Activated CD4-positive, alpha-beta T cell treated with anti-CD3 and anti-CD28 coated beads for 48 hours (primary cell): ENCODE measurements around the gene PIEZO1.
A peak's percentile ranks its signal among the peaks of the same experiment; 100 is the strongest.
"Not testable (repeated sequence)": the region's sequence is repeated elsewhere in the genome, so short reads cannot be mapped to it uniquely, and the experiment has no call there.

Experiments
- DNase-seq: peaks from one replicate; pipeline ENCODE4 v3.0.0-alpha.2; 2020

The PIEZO1 gene

GRCh38 chr16:88803264-88803987, 18.4 kb upstream of the PIEZO1 start, which contains the start of gene CDT1:
TSS of gene CDT1 (plus strand) at chr16:88803789. CDS start at chr16:88803832, 43 bp downstream.
- DNase-seq, result peak; percentile 88

GRCh38 chr16:88800277-88800592, 15.2 kb upstream of the PIEZO1 start:
- no peak for DNase-seq

DNA sequence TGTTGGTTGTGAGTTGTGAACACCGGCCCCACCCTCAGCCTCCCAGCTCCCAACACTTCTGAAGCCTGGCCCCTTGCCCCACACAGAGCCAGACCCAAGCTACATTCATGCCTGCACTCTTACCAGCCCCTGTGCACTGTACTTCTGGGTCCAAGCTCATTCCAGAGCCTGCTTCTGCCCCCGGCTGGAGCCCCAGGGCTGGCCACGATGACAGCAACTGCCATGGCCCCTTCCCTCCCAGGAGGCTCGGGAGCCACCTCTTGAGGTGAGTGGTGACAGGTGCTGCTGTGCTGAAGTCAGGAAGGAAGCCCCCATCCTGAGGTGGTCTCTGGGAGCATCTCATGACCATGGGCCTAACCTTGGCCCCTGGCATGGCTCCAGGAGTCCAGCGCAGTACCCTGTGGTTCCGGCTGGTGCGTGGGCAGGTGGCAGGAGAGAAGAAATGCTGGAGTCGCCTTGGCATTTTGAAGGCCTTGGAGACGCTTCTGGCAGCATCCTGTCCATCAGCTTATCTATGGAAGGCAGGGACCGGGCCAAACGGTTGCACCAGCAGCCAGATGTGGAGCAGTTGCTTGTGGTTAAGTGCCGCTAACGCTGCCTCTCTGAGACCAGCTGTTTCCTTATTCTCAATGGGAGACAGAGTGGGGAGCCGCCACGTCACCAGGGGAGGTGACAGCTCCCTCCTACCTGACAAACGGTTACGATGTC, 14.7 kb upstream of the PIEZO1 start:
- DNase-seq, result peak; percentile 46

DNA sequence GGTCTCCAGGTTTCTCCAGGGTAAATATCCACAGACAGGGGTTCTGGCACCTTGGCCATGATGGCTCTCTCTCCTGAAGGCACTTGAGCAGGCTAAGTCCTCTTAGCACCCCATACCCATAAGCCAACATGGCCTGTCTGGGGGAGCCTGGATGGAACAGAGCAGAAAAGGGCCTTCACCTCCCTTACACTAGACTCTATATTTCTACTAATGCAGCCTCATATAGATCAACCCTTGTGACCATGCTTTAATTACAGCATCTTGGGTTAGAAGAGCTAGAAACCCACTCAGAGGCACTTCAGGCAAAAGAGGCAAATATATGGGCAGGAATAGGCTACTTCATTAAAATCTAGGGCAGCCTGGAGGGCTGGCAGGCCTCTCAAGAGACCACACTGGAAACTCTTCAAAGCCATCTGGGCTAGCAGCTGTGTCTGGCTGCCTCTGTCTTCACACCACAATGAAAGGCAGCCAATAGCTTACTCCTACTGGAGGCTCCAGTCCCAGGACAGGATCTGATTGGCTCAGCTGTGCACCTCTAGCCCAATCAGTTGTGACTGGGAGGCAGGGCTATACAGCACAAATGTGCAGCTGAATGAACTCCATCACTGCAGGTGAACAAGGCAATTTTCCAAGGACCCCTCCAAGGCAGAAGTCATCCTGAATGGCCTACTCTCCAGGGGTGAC, 13.9 kb upstream of the PIEZO1 start:
- no peak for DNase-seq

GRCh38 chr16:88798073-88798472, 13.1 kb upstream of the PIEZO1 start:
- DNase-seq, result no peak

DNA sequence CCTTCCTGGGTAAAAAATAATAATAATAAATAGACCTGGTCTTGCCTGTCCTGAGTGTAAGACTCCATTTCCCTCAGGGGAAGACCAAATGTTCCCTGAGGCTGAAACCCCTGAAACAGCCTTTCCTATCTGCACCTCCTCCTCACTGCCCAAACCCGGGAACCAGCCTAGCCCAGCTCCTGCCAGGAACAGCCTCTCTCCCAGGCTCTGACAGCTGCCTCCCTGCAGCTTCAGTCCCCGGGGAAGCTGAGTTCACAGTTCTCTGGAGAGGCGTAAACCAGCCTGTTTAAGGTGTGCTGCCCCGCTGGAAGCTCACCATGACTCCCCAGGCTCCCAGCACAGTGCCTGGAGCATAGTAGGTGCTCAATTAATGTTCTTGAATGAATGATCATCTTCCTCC, 11.3 kb upstream of the PIEZO1 start:
- DNase-seq, result no peak

DNA sequence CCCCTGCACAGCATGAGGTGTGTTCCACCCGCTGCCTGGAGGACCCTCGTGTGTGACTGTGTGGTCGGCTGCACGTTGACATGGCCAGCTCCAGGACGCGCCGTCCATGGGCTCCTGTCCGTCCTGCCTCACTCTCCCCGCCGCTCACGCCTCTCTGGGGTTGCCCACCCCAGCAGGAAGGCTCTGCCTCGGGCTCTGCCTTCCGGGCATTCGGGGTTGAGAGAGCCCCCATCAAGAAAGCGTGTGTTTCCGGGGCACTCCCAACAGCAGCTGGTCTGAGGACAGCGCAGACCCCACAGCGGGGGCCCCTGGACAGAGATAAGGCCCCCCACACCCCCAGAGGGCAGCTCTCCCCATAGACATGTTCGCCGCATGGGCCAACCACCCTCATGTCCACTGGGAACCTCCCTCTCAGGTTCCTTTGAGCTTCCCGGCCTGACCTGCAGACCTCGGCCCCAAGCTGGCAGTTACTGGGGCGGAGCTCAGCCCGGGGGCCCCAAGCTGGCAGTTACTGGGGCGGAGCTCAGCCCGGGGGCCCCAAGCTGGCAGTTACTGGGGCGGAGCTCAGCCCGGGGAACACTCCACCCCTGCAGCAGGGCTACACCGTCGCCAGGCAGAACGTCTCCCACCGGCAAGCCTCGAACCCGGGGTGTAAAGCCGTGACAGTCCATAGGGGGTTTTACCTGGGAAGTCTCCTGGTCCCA, 8.4 kb upstream of the PIEZO1 start:
- DNase-seq, result no peak

DNA sequence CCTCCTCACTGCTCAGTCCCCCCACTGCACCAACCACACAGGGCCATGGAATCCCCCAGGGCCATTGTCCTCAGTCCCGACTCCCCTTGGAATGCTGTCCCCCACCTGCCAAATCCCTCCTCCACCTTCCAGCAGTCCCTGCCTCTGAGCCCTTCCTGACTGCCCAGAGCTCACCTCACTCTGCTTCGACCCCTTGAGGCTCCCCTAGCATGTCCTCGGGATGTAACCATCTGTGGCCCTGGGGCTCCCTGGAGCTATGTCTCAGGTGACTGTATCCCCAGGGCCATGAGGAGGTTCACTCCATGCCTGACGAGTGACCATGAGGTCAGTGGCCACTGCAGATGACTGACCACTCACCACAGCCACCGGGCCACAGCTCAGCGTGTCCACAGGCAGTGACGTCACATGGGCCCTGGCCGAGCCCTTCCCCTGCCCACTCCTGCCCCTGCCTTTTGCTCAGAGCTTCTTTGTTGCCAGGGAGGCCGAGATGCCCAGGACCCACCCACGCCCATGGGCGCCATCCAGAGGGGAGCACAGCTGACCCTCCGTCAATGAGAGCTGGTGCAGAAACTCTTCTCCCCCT, 7.7 kb upstream of the PIEZO1 start:
- no peak for DNase-seq

DNA sequence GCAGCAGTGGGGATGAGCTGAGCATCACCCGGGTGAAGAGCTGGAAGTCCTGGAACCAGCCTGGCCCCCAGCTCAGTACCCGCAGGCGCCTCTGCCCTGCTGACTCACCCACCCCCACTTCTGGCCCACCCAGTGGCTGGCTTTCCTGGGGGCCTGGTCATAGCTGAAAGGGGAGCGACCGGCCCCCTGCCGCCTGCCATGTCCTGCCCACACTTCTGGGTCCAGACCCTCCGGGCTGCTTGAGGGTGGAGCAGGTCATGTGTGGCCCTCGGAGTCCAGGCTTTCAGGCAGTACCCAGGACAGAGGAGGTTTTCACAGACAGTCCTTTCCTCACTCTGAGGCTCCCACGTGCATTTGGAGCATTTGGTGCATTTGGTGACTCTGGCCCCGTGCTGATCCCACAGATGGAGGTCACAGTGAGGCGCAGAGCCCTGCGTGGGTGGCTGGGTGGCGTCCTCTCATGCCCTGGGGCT, 7.1 kb upstream of the PIEZO1 start:
- no peak for DNase-seq

DNA sequence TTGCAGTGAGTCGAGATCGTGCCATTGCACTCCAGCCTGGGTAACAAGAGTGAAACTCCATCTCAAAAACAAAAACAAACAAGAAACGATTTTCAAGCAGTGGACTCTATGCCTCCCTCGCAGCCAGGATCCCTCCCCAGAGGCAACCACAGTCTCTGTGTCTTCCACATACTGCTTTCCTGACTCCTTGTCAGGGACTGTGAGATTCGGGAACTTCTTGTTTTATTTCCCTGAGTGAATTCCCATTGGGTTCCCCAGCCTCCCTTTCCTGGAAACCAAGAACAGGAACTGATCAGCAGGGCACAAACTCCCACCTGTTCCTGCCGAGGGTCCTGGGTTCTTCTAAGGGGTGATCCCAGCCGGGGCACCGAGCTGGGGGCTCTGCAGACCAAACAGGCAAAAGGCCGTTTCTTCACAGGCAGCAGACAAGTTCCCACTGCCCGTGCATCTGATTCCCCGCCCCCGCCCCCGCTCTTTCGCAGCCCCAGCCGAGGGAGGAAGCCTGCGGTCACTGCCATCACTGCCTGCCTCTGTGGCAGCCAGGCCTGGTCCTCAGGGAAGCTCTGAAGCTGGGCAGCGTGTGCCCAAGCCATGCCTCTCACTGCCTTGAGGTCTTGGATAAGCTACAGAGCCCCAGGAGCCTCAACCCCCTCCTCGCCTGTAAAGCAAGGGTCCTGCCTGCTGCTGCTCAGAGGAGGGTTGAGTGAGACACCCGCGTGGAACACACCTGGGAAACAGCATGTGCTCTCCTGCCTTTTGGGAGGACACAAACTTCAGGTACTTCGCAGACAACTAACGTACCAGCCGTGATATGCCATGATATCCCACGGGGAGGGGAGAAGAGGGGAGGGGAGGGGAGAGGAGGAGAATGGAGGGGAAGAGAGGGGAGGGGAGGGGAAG, 5.5 kb upstream of the PIEZO1 start:
- peak; percentile 73 for DNase-seq

DNA sequence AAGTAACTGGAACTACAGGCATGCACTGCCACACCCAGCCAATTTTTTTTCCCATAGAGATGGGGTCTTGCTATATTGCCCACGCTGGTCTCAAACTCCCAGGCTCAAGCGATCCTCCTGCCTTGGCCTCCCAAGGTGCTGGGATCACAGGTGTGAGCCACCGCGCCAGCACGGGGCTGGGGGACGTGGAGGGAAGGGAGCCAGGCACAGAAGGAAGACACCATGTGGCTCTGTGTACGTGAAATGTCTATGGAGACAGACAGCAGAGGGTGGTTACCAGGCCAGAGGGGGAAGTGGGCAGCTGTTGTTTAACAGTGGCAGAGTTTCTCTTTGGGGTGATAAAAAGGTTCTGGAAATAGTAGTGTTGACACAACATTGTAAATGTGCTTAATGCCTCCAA, 4.6 kb upstream of the PIEZO1 start:
- no peak for DNase-seq

DNA sequence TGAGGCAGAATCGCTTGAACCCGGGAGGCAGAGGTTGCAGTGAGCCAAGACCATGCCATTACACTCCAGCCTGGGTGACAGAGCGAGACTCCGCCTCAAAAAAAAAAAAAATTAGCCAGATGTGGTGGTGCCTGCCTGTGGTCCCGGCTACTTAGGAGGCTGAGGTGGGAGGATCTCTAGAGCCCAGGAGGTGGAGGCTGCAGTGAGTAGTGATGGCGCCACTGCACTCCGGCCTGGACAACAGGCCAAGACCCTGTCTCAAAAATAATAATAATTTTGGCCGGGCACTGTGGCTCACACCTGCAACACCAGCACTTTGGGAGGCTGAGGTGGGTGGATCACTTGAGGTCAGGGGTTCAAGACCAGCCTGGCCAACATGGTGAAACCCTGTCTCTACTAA, 3.7 kb upstream of the PIEZO1 start:
- not testable (repeated sequence) for DNase-seq

GRCh38 chr16:88787579-88788314, 2.7 kb upstream of the PIEZO1 start:
- no peak for DNase-seq

- no peak for DNase-seq
Measured at GRCh38 chr16:88784856-88785105, 239 bp downstream of the PIEZO1 start.

DNA sequence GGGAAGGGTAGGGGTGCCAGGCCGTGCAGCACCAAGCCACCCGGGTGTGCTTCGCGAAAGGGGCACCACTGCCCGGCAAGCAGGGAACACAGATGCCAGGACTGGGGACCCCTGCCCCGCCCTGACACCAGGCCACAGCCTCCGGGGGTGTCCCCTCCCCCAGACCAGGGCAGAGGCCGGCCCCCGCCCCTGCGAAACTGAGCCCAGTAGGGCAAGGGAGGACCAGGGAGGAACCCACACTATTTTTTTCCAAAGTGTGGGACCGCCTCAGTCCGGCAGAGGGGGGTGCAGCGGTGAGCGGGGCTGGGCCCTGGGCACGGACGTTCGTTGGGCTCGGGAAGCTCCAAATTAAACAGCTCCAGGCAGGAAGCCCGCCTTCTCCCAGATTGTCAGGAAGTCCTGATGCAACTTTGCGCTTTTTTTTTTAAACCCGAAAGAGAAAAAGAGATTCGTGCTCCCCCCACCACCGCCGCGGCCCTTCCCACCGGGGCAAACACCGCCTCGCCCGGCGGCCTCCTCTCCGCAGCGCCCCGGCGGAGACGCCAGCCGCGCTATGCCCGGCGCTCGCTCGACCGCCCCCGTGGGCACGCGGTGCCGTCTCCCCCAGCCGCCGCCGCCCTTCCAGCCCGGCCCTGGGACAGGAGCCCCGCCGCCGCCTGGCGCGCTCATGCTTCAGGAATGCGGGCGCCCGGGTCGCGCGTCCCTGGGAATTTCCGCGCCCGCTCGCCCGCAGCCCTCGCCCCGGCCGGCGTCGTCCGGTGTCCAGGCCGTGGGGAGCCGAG, 755 bp downstream of the PIEZO1 start:
- peak; percentile 66 for DNase-seq

DNA sequence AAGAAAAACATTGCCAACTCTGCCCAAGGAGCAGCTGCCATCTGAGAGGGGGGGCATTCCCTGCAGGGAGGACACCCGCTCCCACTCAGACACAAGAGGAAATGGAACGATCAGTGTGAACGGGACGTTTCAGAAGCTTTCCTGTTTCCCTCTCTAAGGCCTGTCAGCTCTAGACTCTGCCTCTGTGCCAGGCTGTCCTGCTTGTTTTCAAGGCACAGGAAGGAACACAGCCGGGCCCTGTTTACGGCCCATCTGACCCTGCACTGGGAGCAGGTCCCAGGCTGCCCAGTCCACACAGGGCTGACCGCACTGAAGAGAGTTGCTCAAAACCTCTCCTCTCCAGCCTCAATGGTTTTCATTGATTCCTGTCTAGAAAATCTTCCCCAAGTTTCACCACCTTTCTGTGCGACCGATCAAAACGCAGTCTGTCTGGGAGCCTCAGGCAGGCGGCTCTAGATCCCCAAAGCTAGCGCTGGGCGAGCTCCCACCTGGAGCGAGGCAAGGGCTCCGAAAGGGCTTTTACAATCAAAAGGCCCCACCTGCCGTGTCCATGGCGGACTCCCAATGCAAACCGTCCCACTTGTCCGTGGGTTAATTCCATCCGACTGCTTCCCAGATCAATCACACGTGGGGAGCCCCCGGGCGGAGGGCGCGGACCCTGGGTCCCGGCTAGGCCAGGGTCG, 1.5 kb downstream of the PIEZO1 start:
- DNase-seq, result no peak

GRCh38 chr16:88782454-88783390, 2.3 kb downstream of the PIEZO1 start:
- peak; percentile 90 for DNase-seq

GRCh38 chr16:88781140-88782077, 3.6 kb downstream of the PIEZO1 start:
- DNase-seq, result peak; percentile 84
